ENCODE data around the gene TECTB.

- TF ChIP-seq, protein P1, sequence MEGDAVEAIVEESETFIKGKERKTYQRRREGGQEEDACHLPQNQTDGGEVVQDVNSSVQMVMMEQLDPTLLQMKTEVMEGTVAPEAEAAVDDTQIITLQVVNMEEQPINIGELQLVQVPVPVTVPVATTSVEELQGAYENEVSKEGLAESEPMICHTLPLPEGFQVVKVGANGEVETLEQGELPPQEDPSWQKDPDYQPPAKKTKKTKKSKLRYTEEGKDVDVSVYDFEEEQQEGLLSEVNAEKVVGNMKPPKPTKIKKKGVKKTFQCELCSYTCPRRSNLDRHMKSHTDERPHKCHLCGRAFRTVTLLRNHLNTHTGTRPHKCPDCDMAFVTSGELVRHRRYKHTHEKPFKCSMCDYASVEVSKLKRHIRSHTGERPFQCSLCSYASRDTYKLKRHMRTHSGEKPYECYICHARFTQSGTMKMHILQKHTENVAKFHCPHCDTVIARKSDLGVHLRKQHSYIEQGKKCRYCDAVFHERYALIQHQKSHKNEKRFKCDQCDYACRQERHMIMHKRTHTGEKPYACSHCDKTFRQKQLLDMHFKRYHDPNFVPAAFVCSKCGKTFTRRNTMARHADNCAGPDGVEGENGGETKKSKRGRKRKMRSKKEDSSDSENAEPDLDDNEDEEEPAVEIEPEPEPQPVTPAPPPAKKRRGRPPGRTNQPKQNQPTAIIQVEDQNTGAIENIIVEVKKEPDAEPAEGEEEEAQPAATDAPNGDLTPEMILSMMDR (IDR thresholded peaks at IDR 0.05; ENCODE audit: low read depth, low read length): no peak
- no peak for TF ChIP-seq EZH2phosphoT487 (IDR thresholded peaks at IDR 0.05; ENCODE audit: low read depth)
Measured at GRCh38 chr10:112327678-112328077, 44.5 kb downstream of the TECTB start.

All from OCI-LY3 (cell line).